ENCODE measurements around the gene RBM17.

RBM17 gene

GRCh38 chr10:6045314-6045848 is 43.5 kb upstream of the RBM17 start:
- Mint-ChIP-seq H3K27ac (no peak overlapping the region), H3K27me3 (ENCODE audit: low read depth) (peaks cover 21% of the 10 kb centered on the region), H3K9me3 (no peaks in the 10 kb centered on the region), H3K36me3 (ENCODE audit: low read depth) (no peaks in the 10 kb centered on the region), H3K4me1 (peaks cover 4% of the 10 kb centered on the region), H3K4me3 (no peak overlapping the region)
- TF ChIP-seq CTCF (IDR thresholded peaks at IDR 0.05; ENCODE audit: unreplicated experiment in 3 of 3): no peak

GRCh38 chr10:6045878-6046772 is 42.7 kb upstream of the RBM17 start:
- Mint-ChIP-seq H3K27me3 (ENCODE audit: low read depth) (peaks cover 27% of the 10 kb centered on the region), H3K4me1 (peaks cover 4% of the 10 kb centered on the region), H3K27ac (no peak overlapping the region), H3K4me3 (no peak overlapping the region), H3K36me3 (ENCODE audit: low read depth) (no peaks in the 10 kb centered on the region), H3K9me3 (no peaks in the 10 kb centered on the region)
- TF ChIP-seq CTCF (IDR thresholded peaks at IDR 0.05; ENCODE audit: unreplicated experiment in 3 of 3): no peak

- Mint-ChIP-seq H3K4me1 (peaks cover 4% of the 10 kb centered on the region), H3K9me3 (no peaks in the 10 kb centered on the region), H3K4me3 (no peak overlapping the region), H3K27me3 (ENCODE audit: low read depth) (peaks cover 28% of the 10 kb centered on the region), H3K27ac (no peak overlapping the region), H3K36me3 (ENCODE audit: low read depth) (no peaks in the 10 kb centered on the region)
- TF ChIP-seq CTCF (IDR thresholded peaks at IDR 0.05; ENCODE audit: unreplicated experiment in 3 of 3): no peak
These were observed 41.8 kb upstream of the RBM17 start for GRCh38 chr10:6046773-6047611.

GRCh38 chr10:6047847-6048246 is 41.0 kb upstream of the RBM17 start:
- peaks cover 4% of the 10 kb centered on the region for H3K4me1 Mint-ChIP-seq
- TF ChIP-seq CTCF (IDR thresholded peaks at IDR 0.05; ENCODE audit: unreplicated experiment in 3 of 3): no peak
- H3K9me3 Mint-ChIP-seq: no peaks in the 10 kb centered on the region
- H3K4me3 Mint-ChIP-seq: no peak overlapping the region
- no peak overlapping the region for H3K27ac Mint-ChIP-seq
- no peaks in the 10 kb centered on the region for H3K36me3 Mint-ChIP-seq (ENCODE audit: low read depth)
- peaks cover 30% of the 10 kb centered on the region for H3K27me3 Mint-ChIP-seq (ENCODE audit: low read depth)

GRCh38 chr10:6048281-6049030 is 40.4 kb upstream of the RBM17 start:
- Mint-ChIP-seq H3K4me1 (peaks cover 4% of the 10 kb centered on the region), H3K9me3 (no peaks in the 10 kb centered on the region), H3K36me3 (ENCODE audit: low read depth) (no peaks in the 10 kb centered on the region), H3K4me3 (no peak overlapping the region), H3K27me3 (ENCODE audit: low read depth) (peaks cover 30% of the 10 kb centered on the region), H3K27ac (no peak overlapping the region)
- no peak for TF ChIP-seq CTCF (IDR thresholded peaks at IDR 0.05; ENCODE audit: unreplicated experiment in 3 of 3)
